Thoracic aorta (tissue), 2 donors: ENCODE data around the gene CD83. TPM values are rescaled to one million over a fixed set of nuclear protein-coding genes. Genes with fewer than 3 reads are reported as not detected.

Source experiments
- ATAC-seq: fragments of 150-250 bp; one replicate; pipeline ENCODE4 v1.8.0; 2017; ENCODE audit warnings: low read depth; ENCODE audit not compliant: insufficient number of reproducible peaks, low FRiP score
- DNase-seq: peaks from one replicate; pipeline ENCODE4 v3.0.0-alpha.2; 2020; ENCODE audit warnings: low spot score
- H3K27ac ChIP-seq, 2 donors: fragments of 200-600 bp; sonication (generic); 1 replicate in 1 of 2; 2 replicates in 1 of 2; pipeline ENCODE4 v1.5.1; 2016; ENCODE audit warnings: mild to moderate bottlenecking in 2 of 2, moderate library complexity in 2 of 2
- H3K27me3 ChIP-seq: fragments of 200-600 bp; sonication (generic); replicated peaks from 2 replicates; pipeline ENCODE4 v1.6.0; 2016; ENCODE audit warnings: mild to moderate bottlenecking; ENCODE audit not compliant: insufficient read depth
- H3K36me3 ChIP-seq: fragments of 200-600 bp; sonication (generic); one replicate; pipeline ENCODE4 v1.5.1; 2016
- H3K4me1 ChIP-seq, 2 donors: fragments of 200-600 bp; sonication (generic); 1 replicate in 1 of 2; 2 replicates in 1 of 2; pipeline versions ENCODE4 v1.5.1 to v1.6.0; 2016; ENCODE audit warnings: low read depth in 2 of 2, mild to moderate bottlenecking in 1 of 2; ENCODE audit not compliant: control insufficient read depth in 1 of 2
- H3K4me3 ChIP-seq: fragments of 200-600 bp; sonication (generic); 2 replicates; pipeline ENCODE4 v1.5.1; 2016; ENCODE audit warnings: mild to moderate bottlenecking
- H3K9me3 ChIP-seq: fragments of 200-600 bp; sonication (generic); 2 replicates; pipeline ENCODE4 v1.5.1; 2016
- total RNA-seq, 2 donors: library from RNA; depleted of rRNA; stranded (reverse); fragments of >200 nt; gene quantifications; one replicate each; pipeline versions ENCODE4 v1.1.0 to v1.2.3, GENCODE V29; 2016
- TF ChIP-seq, protein P1 (sequence below): fragments of 200-600 bp; sonication (generic); IDR thresholded peaks from one replicate; pipeline ENCODE4 v1.5.1; 2019; ENCODE audit warnings: antibody characterized with exemption

The CD83 gene
- total RNA-seq, 2 donors from 2014 or later, result 1.1 to 8.0 TPM

DNA sequence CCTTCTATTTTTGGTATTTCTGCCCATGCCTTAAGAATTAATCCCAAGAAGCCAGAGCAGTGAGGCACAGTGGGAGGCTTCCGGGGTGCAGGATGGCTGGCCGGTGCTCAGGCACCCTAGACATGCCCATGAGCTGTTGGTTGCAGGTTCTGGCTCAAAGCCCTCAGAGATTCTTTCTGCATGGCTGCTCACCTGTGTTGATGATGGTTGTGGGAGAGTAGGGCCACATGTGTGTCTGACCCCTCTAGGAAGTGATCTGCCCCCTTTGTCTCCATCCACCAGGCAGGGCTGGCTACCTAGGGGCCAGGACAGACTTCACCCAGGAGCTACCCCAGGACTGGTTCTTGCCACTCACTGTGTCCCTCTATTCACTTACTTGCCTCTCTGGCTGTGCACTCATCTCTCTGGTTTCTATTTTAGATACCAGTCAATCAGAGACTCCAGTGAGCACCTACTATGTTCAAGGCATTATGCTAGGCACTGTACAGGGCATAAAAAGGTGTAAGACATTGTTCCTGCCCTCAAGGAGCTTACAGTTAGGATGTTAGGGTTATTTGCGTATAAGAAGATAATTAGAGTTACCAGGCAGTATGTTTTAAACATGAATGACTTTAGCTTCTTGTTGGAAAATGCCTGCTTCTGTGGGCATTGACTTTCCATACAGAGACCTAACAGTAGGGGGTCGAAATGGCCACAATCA is 16.8 kb downstream of the CD83 start:
- Histone ChIP-seq H3K4me1 (no peaks in the 10 kb centered on the region), H3K27me3 (no peaks in the 10 kb centered on the region), H3K36me3 (no peaks in the 10 kb centered on the region), H3K4me3 (no peak overlapping the region), H3K9me3 (no peaks in the 10 kb centered on the region), H3K27ac (no peak overlapping the region)
- no peak for ATAC-seq
- DNase-seq, result no peak
- TF ChIP-seq, protein P1, sequence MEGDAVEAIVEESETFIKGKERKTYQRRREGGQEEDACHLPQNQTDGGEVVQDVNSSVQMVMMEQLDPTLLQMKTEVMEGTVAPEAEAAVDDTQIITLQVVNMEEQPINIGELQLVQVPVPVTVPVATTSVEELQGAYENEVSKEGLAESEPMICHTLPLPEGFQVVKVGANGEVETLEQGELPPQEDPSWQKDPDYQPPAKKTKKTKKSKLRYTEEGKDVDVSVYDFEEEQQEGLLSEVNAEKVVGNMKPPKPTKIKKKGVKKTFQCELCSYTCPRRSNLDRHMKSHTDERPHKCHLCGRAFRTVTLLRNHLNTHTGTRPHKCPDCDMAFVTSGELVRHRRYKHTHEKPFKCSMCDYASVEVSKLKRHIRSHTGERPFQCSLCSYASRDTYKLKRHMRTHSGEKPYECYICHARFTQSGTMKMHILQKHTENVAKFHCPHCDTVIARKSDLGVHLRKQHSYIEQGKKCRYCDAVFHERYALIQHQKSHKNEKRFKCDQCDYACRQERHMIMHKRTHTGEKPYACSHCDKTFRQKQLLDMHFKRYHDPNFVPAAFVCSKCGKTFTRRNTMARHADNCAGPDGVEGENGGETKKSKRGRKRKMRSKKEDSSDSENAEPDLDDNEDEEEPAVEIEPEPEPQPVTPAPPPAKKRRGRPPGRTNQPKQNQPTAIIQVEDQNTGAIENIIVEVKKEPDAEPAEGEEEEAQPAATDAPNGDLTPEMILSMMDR, result no peak

DNA sequence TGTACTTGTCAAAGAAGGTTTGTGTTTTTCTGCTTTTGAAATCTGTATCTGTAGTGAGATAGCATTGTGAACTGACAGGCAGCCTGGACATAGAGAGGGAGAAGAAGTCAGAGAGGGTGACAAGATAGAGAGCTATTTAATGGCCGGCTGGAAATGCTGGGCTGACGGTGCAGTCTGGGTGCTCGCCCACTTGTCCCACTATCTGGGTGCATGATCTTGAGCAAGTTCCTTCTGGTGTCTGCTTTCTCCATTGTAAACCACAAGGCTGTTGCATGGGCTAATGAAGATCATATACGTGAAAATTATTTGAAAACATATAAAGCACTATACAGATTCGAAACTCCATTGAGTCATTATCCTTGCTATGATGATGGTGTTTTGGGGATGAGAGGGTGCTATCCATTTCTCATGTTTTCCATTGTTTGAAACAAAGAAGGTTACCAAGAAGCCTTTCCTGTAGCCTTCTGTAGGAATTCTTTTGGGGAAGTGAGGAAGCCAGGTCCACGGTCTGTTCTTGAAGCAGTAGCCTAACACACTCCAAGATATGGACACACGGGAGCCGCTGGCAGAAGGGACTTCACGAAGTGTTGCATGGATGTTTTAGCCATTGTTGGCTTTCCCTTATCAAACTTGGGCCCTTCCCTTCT is 18.4 kb downstream of the CD83 start:
- no peaks in the 10 kb centered on the region for H3K36me3 ChIP-seq
- H3K27ac ChIP-seq, result no peak overlapping the region
- DNase-seq (no peak), ATAC-seq (no peak)
- no peaks in the 10 kb centered on the region for H3K27me3 ChIP-seq
- TF ChIP-seq, protein P1, result no peak
- no peaks in the 10 kb centered on the region for H3K9me3 ChIP-seq
- H3K4me1 ChIP-seq, result no peaks in the 10 kb centered on the region
- no peak overlapping the region for H3K4me3 ChIP-seq

DNA sequence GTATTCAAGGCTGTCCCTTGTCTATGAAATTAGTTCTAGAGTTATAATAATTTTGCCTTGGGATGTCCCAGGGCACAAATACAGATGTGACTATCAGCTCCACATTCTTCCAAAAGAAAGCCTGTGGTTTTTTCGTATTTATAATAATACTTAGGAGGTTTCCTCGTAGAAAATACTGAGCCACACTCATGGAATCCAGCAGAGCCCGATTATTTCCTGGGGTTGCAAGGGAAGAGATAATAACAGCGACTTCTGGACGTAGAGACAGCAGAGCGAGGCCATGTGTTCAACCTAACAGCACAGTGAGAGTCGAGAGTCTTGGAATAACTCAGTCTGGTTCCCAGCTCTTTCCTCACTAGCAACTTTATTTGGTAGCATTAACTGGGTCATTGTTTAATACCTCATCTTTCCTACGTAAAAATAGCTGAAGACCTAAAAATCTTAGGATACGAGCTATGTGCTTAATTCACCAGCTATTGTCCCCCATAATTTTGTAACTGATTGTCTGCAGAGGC is 21.2 kb downstream of the CD83 start:
- Histone ChIP-seq H3K27me3 (no peaks in the 10 kb centered on the region), H3K27ac (no peak overlapping the region), H3K9me3 (no peaks in the 10 kb centered on the region), H3K4me3 (no peak overlapping the region), H3K36me3 (no peaks in the 10 kb centered on the region), H3K4me1 (no peaks in the 10 kb centered on the region)
- DNase-seq (no peak), ATAC-seq (no peak)
- TF ChIP-seq, protein P1, result no peak

DNA sequence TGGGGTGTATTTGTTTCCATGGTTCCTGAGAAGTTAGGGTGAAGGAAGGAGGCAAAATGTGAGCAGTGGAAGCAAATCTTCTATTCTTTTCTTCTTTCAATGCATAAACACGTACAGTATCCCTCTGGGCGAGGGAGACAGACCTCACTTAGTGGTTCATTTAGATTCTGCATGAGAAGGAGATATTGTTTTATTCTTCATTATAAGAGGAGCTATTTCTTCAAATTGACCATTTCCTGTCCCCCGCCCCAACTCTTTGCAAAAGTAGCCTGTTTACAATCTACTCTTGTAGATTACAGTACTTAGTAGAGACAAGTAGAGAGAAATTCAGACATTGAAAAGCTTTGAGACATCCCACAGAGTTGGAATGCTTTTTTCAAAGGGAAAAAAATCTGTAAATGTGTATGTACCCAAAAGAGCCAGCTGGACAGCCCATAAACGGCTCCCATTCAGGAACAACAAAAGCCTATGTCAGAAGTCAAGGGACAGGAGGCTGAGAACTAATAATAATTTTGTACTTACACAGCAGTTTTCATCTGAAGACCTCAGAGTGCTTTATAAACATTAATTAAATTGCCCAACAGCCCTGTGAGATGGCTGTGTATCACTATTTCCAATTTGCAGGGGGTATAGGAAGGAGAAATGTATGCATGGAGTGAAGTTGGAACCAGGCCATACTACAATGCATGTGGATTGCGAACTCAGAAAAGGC is 23.9 kb downstream of the CD83 start:
- Histone ChIP-seq H3K4me1 (no peaks in the 10 kb centered on the region), H3K27ac (no peak overlapping the region), H3K27me3 (no peaks in the 10 kb centered on the region), H3K9me3 (no peaks in the 10 kb centered on the region), H3K36me3 (no peaks in the 10 kb centered on the region), H3K4me3 (no peak overlapping the region)
- DNase-seq (no peak), ATAC-seq (no peak)
- TF ChIP-seq, protein P1, result no peak

DNA sequence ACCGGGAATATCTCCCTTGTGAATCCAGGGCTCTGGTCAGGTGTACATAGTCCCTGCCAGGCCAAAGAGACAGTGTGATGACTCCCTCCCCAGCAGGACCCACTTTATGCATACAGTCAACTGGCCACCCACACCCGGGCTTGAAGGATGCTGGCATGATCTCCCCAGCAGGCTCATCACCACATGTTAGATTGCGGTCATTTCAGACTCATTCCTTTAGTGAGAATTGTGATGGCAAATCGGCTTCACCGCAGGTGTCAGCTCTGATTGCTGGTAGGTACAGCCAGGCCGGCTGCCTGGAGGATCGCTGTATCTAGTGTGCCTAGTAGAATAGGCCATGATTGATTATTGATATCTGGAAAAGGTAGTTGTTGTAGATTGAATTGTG is 24.5 kb downstream of the CD83 start:
- DNase-seq, result no peak
- Histone ChIP-seq H3K27ac (no peak overlapping the region), H3K9me3 (no peaks in the 10 kb centered on the region), H3K4me1 (no peaks in the 10 kb centered on the region), H3K4me3 (no peak overlapping the region), H3K36me3 (no peaks in the 10 kb centered on the region), H3K27me3 (no peaks in the 10 kb centered on the region)
- ATAC-seq, result no peak
- TF ChIP-seq, protein P1, result no peak
